Loucy (cell line): ENCODE data around the gene LHX5.

Experiments
- H2AFZ ChIP-seq: fragments of 200-600 bp; sonication (generic); 2 replicates; pipeline ENCODE4 v1.6.0; 2016; ENCODE audit warnings: antibody characterized with exemption, mild to moderate bottlenecking, low read length, moderate library complexity
- H3F3A ChIP-seq: fragments of 200-600 bp; 2 replicates; pipeline ENCODE4 v1.6.0; 2016; ENCODE audit warnings: antibody characterized with exemption, low read depth, mild to moderate bottlenecking
- H3K27me3 ChIP-seq: fragments of 200-600 bp; sonication (generic); 2 replicates; pipeline ENCODE4 v1.6.1; 2014; ENCODE audit warnings: low read length, mild to moderate bottlenecking; ENCODE audit not compliant: insufficient read depth, poor library complexity, severe bottlenecking
- H3K36me3 ChIP-seq: fragments of 200-600 bp; sonication (generic); 2 replicates; pipeline ENCODE4 v1.6.1; 2016; ENCODE audit warnings: low read length; ENCODE audit not compliant: insufficient read depth
- H3K4me1 ChIP-seq: fragments of 200-600 bp; sonication (generic); 2 replicates; pipeline ENCODE4 v1.5.1; 2014; ENCODE audit warnings: low read length, mild to moderate bottlenecking; ENCODE audit not compliant: insufficient read depth, poor library complexity, severe bottlenecking
- H3K4me2 ChIP-seq: fragments of 200-600 bp; sonication (generic); 2 replicates; pipeline ENCODE4 v1.6.0; 2014; ENCODE audit warnings: antibody characterized with exemption, low read length, low read depth, mild to moderate bottlenecking; ENCODE audit not compliant: poor library complexity, severe bottlenecking
- H3K4me3 ChIP-seq: fragments of 200-600 bp; sonication (generic); 2 replicates; pipeline ENCODE4 v1.5.1; 2014; ENCODE audit warnings: low read length, mild to moderate bottlenecking, mixed read lengths; ENCODE audit not compliant: poor library complexity, severe bottlenecking
- H3K79me2 ChIP-seq: fragments of 200-600 bp; sonication (generic); 2 replicates; pipeline ENCODE4 v1.6.1; 2014; ENCODE audit warnings: low read length; ENCODE audit not compliant: insufficient read depth
- H3K9ac ChIP-seq: fragments of 200-600 bp; sonication (generic); 2 replicates; pipeline ENCODE4 v1.6.0; 2014; ENCODE audit warnings: mild to moderate bottlenecking, low read depth, low read length, moderate library complexity; ENCODE audit not compliant: poor library complexity, severe bottlenecking
- H3K9me2 ChIP-seq: fragments of 200-600 bp; sonication (generic); replicated peaks from 2 replicates; pipeline ENCODE4 v1.6.1; 2016; ENCODE audit warnings: low read depth, low read length, mixed read lengths
- H3K9me3 ChIP-seq: fragments of 200-600 bp; sonication (generic); 2 replicates; pipeline ENCODE4 v1.6.1; 2014; ENCODE audit warnings: mild to moderate bottlenecking, antibody characterized with exemption, low read length, low read depth; ENCODE audit not compliant: insufficient read depth
- H4K20me1 ChIP-seq: fragments of 200-600 bp; sonication (generic); 2 replicates; pipeline ENCODE4 v1.6.0; 2014; ENCODE audit warnings: antibody characterized with exemption, low read length, mild to moderate bottlenecking; ENCODE audit not compliant: insufficient read depth, poor library complexity, severe bottlenecking
- EZH2phosphoT487 ChIP-seq: fragments of 200-600 bp; IDR thresholded peaks from 2 replicates; pipeline ENCODE4 v1.6.1; 2018; ENCODE audit warnings: antibody characterized with exemption, mild to moderate bottlenecking, moderate library complexity, borderline replicate concordance
- TF ChIP-seq, protein P1 (sequence below): fragments of 200-600 bp; sonication (generic); conservative IDR thresholded peaks from 2 replicates; pipeline ENCODE4 v1.5.1; 2014; ENCODE audit warnings: mild to moderate bottlenecking, antibody characterized with exemption, low read length

Gene LHX5

DNA sequence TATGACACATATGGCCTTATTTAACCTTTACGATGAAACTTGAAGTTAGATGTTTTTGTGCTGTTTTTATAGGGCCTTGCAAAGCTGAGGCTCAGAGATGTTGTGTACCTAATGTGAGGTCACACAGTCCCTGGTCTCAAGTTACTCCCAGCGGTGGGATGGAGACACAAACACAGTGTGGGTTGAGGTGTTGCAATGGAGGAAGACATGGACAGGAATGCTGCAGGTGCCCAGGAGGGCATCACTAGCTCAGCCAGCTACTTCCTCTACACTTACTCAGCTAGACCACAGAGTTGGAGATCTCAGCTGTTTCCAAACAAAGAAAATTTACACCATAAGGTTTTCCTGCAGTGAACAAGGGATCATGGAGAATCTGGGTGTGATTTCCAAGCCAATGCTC lies 15.5 kb downstream of the LHX5 start:
- H3K4me1 ChIP-seq = no peaks in the 10 kb centered on the region
- H3K9me2 ChIP-seq = no peaks in the 10 kb centered on the region
- H3F3A ChIP-seq = no peaks in the 10 kb centered on the region
- H3K4me3 ChIP-seq = no peak overlapping the region
- H4K20me1 ChIP-seq = no peaks in the 10 kb centered on the region
- H3K4me2 ChIP-seq = no peak overlapping the region
- H3K9me3 ChIP-seq = no peaks in the 10 kb centered on the region
- H3K27me3 ChIP-seq = no peaks in the 10 kb centered on the region
- H2AFZ ChIP-seq = no peak overlapping the region
- no peak overlapping the region for H3K9ac ChIP-seq
- no peak for TF ChIP-seq EZH2phosphoT487
- TF ChIP-seq, protein P1, sequence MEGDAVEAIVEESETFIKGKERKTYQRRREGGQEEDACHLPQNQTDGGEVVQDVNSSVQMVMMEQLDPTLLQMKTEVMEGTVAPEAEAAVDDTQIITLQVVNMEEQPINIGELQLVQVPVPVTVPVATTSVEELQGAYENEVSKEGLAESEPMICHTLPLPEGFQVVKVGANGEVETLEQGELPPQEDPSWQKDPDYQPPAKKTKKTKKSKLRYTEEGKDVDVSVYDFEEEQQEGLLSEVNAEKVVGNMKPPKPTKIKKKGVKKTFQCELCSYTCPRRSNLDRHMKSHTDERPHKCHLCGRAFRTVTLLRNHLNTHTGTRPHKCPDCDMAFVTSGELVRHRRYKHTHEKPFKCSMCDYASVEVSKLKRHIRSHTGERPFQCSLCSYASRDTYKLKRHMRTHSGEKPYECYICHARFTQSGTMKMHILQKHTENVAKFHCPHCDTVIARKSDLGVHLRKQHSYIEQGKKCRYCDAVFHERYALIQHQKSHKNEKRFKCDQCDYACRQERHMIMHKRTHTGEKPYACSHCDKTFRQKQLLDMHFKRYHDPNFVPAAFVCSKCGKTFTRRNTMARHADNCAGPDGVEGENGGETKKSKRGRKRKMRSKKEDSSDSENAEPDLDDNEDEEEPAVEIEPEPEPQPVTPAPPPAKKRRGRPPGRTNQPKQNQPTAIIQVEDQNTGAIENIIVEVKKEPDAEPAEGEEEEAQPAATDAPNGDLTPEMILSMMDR = no peak
- H3K36me3 ChIP-seq = no peaks in the 10 kb centered on the region
- no peaks in the 10 kb centered on the region for H3K79me2 ChIP-seq

DNA sequence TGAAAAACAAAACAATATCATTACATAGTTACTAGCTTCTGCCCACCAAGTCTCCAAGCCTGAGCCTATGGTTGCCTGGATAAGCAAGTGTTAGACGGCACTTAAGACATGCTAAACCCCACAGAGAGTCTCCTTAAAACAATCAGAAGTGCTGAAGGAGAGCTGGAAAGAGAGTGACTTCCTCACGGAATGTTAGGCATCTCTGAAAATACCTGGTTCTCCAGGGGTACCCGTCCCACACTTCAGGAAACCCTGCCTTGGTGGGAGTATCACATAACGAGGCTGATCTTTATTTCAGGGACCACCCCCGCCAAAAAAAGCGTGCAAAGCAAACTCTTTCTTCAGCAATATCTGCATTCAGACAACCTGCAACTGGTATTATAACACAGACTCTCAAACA lies 18.3 kb downstream of the LHX5 start:
- Histone ChIP-seq H3K4me3 (no peak overlapping the region), H3K4me2 (no peak overlapping the region), H2AFZ (no peak overlapping the region), H3K9ac (no peak overlapping the region), H3K9me2 (no peaks in the 10 kb centered on the region), H3F3A (no peaks in the 10 kb centered on the region), H3K4me1 (no peaks in the 10 kb centered on the region), H3K27me3 (no peaks in the 10 kb centered on the region), H3K79me2 (no peaks in the 10 kb centered on the region), H3K36me3 (no peaks in the 10 kb centered on the region), H3K9me3 (no peaks in the 10 kb centered on the region), H4K20me1 (no peaks in the 10 kb centered on the region)
- TF ChIP-seq, protein P1 = no peak
- TF ChIP-seq EZH2phosphoT487 = no peak

GRCh38 chr12:113452458-113452857 lies 19.2 kb downstream of the LHX5 start:
- H3K9me3 ChIP-seq = no peaks in the 10 kb centered on the region

More at GRCh38 chr12:113452458-113452857, 19.2 kb downstream of the LHX5 start:
- TF ChIP-seq EZH2phosphoT487 = no peak
- TF ChIP-seq, protein P1 = no peak
- H3K9me2 ChIP-seq = no peaks in the 10 kb centered on the region
- H4K20me1 ChIP-seq = no peaks in the 10 kb centered on the region
- H3K79me2 ChIP-seq = no peaks in the 10 kb centered on the region
- H2AFZ ChIP-seq = no peak overlapping the region
- H3K4me1 ChIP-seq = no peaks in the 10 kb centered on the region
- no peaks in the 10 kb centered on the region for H3K27me3 ChIP-seq
- H3K9ac ChIP-seq = no peak overlapping the region
- H3K36me3 ChIP-seq = no peaks in the 10 kb centered on the region
- no peak overlapping the region for H3K4me2 ChIP-seq
- no peak overlapping the region for H3K4me3 ChIP-seq
- no peaks in the 10 kb centered on the region for H3F3A ChIP-seq
